EH (cell line): ENCODE measurements around the gene ECE1.
A peak's percentile ranks its signal among the peaks of the same experiment; 100 is the strongest.
"Not testable (repeated sequence)": the region's sequence is repeated elsewhere in the genome, so short reads cannot be mapped to it uniquely, and the experiment has no call there.

ENCODE experiments used
- DNase-seq: peaks from one replicate; pipeline ENCODE4 v3.0.0-alpha.2; 2015; ENCODE audit warnings: low read depth

The ECE1 gene

GRCh38 chr1:21176586-21177555 is 113.4 kb downstream of the ECE1 start, which contains the start of gene EIF4G3:
TSS of gene EIF4G3 (minus strand) at chr1:21176897. CDS start at chr1:21002742, 174,155 bp downstream.
- peak; percentile 97 for DNase-seq

DNA sequence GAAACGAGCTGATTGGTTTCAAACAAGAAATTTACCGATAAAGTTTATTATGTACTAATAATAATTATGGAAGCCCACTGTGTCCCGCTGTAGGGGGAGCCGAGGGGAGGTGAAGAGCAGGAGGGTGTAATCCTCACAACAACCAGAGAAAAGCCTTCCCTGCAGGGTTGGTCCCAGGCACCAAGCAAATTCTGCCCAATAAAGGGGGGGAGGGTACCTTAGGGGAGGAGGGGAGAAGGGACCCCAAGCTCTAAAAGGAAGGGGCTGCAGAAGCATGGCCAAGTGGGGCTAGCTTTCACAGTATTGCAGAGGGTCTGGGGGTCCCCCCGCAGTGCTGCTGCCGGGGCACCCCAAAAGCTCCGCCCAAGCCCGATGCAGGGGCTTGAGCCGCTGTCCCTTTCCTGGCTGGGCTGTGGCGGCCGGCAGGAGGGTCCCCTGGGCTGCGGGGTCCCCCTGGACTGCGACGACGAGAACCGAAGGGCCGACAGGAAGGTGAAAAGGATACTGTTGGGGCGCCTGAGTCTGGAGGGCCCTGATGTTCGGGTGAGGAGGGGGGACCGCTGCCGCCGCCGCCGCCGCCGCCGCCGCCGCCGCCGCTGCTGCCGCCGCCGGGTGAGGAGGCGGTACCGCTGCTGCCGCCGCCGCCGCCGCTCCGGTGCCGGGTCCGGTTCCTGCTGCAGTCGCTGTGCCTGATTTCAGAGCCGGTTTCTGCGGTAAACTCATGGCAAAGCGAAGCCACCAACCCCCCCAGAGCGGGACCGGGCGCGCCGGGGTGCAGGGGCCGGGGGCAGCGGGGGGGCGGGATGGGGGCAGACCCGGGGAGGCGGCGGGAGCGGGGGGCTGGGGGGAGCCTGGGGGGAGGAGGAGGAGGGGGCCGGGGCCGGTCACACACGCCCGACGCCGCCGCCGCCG is 114.3 kb downstream of the ECE1 start:
- peak; percentile 34 for DNase-seq

DNA sequence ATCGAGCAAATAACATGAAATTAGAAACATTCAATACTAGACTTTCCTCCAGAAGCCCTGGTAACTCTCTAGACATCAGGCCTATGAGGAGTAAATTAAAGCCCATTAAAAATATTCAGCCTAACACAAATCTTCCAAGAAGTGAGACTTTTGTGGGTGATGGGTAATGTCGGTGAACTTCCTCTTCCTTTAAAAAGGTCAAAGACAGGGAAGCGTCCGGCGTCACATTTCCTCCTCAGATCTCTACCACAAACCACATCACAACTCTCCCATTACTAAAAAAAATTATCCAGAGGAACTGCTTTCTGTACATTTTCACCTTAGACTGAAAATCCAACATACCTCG is 115.0 kb downstream of the ECE1 start:
- peak; percentile 63 for DNase-seq

DNA sequence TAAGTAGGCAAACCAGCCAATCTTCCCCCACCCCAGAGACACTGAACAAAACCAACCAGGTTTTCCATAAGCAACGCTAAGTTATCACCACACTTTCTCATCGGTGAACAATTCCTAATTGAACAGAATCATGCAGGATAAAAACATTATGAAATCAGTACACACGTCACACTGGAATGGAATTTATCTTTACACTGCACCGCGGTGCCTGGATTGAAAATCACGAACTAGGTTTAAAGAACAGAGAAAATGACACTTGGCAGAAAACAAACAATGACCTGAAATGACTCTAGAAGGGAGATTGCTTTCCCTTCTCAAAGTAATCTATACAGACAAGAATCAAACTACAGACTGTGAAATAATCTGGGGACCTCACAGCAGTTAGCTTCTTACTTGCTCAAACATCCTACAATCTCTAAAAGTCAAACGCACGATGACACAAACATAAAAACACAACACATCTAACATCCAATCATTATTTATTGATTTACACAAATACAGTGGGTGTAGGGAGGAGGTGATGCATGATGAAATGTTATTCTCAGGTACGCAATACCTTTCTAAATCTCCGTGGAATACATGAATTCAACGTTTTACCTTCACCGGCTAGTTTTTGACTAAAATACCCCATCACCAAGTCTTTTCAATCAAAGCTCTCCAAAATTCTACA is 115.5 kb downstream of the ECE1 start:
- DNase-seq: peak; percentile 81

DNA sequence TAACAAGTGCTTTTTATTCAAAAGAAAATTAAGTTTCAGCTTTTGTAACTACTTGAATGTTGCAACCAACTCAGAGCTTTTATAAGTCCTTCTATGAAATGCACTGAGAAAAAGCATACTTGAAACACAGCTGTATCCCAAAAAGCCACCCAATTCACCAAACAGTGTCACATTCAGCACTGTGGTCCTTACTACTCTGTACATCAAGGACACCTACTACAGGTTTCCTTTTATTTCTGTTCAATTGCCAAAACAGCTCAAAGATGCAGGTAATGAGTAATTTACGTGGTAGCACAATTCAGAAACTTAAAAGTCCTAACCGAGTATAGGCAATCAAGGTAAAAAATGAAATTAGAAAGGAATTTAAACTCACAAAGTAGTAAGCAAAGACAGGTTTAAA is 116.0 kb downstream of the ECE1 start:
- no peak for DNase-seq

DNA sequence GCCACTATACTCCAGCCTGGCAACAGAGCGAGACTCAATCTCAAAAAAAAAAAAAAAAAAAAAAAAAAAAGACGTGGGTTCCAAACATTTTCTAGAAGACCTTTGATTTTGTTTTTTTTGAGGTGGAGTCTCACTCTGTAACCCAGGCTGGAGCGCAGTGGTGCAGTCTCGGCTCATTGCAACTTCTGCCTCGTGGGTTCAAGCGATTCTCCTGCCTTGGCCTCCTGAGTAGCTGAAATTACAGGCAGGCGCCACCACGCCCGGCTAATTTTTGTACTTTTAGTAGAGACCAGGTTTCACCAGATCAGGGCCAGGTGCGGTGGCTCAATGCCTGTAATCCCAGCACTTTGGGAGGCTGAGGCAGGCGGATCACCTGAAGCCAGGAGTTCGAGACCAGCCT is 117.2 kb downstream of the ECE1 start:
- DNase-seq: not testable (repeated sequence)

- DNase-seq: peak; percentile 84
Observed at GRCh38 chr1:21170837-21171236, 119.4 kb downstream of the ECE1 start.

DNA sequence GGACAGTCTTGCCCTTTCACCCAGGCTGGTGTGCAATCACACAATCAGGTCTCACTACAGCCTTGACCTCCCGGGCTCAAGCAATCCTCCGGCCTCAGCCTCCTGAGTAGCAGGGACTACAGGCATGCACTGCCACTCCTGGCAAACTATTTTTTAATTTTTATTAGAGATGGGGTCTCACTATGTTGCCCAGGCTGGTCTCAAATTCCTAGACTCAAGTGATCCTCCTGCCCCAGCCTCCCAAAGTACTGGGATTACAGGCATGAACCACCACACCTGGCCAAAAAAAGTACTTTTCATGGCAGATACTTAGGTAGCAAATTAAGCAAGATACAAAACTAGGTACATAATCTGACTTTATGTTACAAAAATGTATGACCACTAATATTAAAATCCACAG is 121.8 kb downstream of the ECE1 start:
- no peak for DNase-seq
